Measurements from ENCODE around the gene ADAM33. TPM values are rescaled to one million over a fixed set of nuclear protein-coding genes. Genes with fewer than 3 reads are reported as not detected.

Gene ADAM33
- total RNA-seq, 1 donor from 2014 or later, result 11.7 TPM

DNA sequence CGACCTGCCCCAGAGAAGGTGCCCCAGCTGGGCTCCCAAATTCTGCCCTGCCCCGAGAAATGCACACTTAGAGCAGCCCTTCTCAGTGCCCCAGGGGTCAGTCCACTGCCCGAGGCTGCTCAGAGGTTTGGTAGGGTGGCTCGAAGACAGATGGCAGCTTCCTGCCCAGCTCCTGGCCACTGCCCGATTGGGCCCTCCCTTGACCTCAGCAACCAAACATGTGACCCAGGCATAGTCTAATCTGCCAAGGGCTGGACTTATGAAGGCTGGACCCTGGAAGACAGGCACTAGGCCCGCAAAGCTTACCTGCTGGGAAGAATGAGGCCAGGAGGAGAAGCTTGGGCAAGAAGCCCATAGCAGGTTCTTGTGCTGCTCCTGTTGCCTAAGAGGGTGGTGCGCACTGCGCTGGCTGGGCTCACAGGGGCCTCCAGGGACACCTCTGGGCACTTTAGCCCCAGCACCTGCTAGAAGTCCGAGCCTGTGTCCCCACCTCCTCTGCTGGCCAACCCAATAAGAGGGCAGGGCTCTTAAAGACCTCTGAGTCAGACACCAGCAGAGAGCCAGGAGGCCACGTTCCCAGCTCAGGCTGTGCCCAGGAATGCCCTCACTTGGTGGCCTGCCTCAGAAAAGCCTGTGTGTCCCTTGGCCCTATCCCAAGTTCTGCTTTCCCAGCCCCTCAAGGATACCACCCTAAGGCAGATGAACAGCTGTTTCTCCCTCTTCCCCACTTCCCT lies 25.1 kb upstream of the ADAM33 start:
- ATAC-seq (peak in 1 of 2 donors; percentile 46), DNase-seq (no peak)
- H3K36me3 ChIP-seq, result no peaks in the 10 kb centered on the region
- H3K27ac ChIP-seq, result no peak overlapping the region
- H3K27me3 ChIP-seq (ENCODE audit: low read depth), result no peaks in the 10 kb centered on the region
- intact Hi-C loops (cut with DNase I), result no loop called here
- H3K4me3 ChIP-seq, result no peak overlapping the region
- H3K9me3 ChIP-seq, result no peaks in the 10 kb centered on the region
- TF ChIP-seq, protein P1, sequence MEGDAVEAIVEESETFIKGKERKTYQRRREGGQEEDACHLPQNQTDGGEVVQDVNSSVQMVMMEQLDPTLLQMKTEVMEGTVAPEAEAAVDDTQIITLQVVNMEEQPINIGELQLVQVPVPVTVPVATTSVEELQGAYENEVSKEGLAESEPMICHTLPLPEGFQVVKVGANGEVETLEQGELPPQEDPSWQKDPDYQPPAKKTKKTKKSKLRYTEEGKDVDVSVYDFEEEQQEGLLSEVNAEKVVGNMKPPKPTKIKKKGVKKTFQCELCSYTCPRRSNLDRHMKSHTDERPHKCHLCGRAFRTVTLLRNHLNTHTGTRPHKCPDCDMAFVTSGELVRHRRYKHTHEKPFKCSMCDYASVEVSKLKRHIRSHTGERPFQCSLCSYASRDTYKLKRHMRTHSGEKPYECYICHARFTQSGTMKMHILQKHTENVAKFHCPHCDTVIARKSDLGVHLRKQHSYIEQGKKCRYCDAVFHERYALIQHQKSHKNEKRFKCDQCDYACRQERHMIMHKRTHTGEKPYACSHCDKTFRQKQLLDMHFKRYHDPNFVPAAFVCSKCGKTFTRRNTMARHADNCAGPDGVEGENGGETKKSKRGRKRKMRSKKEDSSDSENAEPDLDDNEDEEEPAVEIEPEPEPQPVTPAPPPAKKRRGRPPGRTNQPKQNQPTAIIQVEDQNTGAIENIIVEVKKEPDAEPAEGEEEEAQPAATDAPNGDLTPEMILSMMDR (IDR thresholded peaks at IDR 0.05), result no peak
- peaks cover 16% of the 10 kb centered on the region for H3K4me1 ChIP-seq

DNA sequence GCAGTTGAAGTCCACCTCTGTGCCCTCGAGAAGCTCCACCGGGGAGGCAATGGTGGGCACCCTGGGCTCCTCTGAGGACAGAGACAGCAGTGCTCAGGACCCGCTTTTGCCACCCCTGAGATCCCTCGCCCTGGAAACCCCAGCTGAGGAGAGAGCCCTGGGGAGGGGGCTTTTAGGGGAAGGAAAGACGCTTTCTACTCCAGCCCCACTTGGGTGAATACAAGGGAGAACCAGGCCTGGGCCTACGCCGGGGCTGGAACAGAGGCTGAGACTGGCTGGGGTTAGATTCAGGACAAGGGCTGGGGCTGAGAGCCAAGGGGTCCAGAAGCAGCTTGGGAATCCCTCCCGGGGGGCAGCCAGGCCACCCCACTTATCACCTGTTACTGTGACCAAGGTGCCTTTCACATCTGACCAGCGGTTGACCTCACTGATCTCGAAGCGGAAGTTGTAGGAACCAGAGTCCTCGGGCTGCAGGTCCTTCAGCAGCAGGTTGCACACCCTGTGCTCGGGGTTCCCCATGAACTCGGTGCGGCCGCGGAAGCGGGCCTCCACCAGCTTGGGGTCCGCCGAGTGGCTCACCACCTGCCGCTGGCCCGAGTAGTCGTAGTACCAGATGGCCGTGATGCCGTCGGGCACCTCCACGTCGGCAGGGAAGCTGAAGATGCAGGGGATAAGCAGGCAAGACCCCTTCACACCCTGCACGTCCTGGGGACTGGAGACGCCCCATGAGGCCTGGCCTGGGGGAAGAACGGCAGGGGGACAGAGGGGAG lies 24.3 kb upstream of the ADAM33 start:
- TF ChIP-seq, protein P1 (IDR thresholded peaks at IDR 0.05), result no peak

DNA sequence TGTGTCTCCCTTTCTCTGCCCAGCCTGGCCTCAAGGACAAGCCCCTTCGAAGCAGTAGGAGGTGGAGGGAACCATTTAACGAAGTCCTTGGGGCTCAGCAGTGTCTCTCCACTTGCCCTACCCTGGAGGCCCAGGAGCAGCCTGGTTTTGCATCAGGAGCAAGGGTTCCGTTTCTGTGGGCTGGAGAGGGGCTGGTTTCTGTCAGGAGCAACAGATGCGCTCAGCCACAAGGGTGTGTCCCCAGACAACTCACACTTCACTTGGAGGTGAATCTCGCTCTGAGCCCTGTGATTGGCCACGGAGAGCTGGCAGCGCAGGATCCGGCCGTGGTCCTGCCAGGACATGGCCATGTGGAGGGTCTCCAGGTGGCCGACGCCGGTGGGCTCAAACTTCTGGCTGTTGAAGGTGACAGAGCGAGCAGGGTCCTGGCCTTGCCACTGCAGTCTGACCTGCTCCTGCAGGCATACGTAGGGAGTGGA lies 23.7 kb upstream of the ADAM33 start:
- H3K4me1 ChIP-seq, result peaks cover 8% of the 10 kb centered on the region
- DNase-seq (no peak), ATAC-seq (no peak)
- TF ChIP-seq, protein P1 (IDR thresholded peaks at IDR 0.05), result no peak
- intact Hi-C loops (cut with DNase I), result no loop called here
- H3K9me3 ChIP-seq, result no peaks in the 10 kb centered on the region
- no peaks in the 10 kb centered on the region for H3K27me3 ChIP-seq (ENCODE audit: low read depth)
- H3K27ac ChIP-seq, result no peak overlapping the region
- no peak overlapping the region for H3K4me3 ChIP-seq
- H3K36me3 ChIP-seq, result peaks cover 4% of the 10 kb centered on the region

More for the DNA sequence above, 24.3 kb upstream of the ADAM33 start:
- H3K27ac ChIP-seq, result no peak overlapping the region
- H3K4me1 ChIP-seq, result peaks cover 15% of the 10 kb centered on the region
- DNase-seq (no peak), ATAC-seq (no peak)
- H3K27me3 ChIP-seq (ENCODE audit: low read depth), result no peaks in the 10 kb centered on the region
- intact Hi-C loops (cut with DNase I), result no loop called here
- no peaks in the 10 kb centered on the region for H3K9me3 ChIP-seq
- peaks cover 4% of the 10 kb centered on the region for H3K36me3 ChIP-seq
- no peak overlapping the region for H3K4me3 ChIP-seq

DNA sequence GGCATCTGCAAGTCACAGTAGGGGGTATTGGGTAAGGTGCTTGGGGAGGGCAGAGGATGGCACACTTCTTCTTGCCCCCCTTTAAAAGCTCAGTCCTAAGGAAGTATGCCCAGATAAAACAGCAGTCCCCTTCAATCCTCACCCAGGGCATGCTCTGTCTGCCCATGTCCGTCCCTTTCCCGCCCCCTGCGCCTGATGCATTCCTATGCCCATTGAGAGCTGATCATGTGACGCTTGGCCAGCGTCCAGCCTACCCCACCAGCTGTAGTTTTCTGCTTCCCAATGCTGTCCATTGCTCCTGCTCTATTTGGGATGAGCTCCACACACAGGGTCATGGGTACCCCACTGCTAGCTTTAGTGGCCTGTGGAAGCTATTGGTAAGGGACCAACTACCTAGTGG lies 22.3 kb upstream of the ADAM33 start:
- DNase-seq, result no peak
- no peak for ATAC-seq

DNA sequence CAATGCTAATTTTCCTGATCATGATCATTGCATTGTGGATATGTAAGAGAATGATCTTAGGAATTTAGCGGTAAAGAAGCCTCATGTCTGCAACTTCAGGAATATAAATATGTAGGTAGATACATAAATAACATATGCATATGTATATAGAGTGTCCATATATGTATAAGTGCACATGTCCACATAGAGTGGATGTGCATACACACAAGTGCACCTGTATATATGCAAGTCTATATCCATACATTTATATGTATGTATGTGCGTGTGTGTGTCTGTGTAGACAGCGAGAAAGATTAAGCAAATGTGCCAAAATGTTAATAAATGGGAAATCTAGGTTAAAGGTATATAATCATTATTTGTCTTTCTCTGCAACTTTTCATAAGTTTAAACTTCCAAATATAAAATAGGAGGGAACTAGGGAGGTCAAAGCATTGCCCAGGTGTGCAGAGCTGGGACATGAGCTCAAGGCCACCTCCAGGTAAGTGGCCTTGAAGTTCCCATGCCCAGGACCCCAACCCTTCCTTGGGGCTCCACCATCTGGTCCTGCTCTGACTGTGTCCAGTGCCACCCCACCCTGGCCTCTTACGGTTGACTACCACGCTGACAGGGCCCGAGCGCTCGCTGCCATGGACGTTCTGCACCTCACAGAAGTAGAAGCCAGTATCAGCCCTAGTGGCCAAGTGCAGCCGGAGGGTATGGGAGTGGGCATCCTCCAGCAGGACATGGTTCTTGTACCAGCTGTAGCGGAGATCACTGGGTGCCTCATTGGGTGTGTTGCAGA lies 21.0 kb upstream of the ADAM33 start:
- Histone ChIP-seq H3K4me3 (no peak overlapping the region), H3K27me3 (ENCODE audit: low read depth) (no peaks in the 10 kb centered on the region), H3K36me3 (peaks cover 4% of the 10 kb centered on the region), H3K4me1 (no peaks in the 10 kb centered on the region), H3K27ac (no peak overlapping the region), H3K9me3 (no peaks in the 10 kb centered on the region)
- TF ChIP-seq, protein P1 (IDR thresholded peaks at IDR 0.05), result no peak
- no peak for ATAC-seq
- no peak for DNase-seq
- intact Hi-C loops (cut with DNase I), result no loop called here

More for the DNA sequence above, 22.3 kb upstream of the ADAM33 start:
- intact Hi-C loops (cut with DNase I), result no loop called here
- Histone ChIP-seq H3K4me1 (no peaks in the 10 kb centered on the region), H3K36me3 (peaks cover 4% of the 10 kb centered on the region), H3K27ac (no peak overlapping the region), H3K9me3 (no peaks in the 10 kb centered on the region), H3K27me3 (ENCODE audit: low read depth) (no peaks in the 10 kb centered on the region), H3K4me3 (no peak overlapping the region)
- TF ChIP-seq, protein P1 (IDR thresholded peaks at IDR 0.05), result no peak
